ENCODE data around the gene MEGF11. TPM values are rescaled to one million over a fixed set of nuclear protein-coding genes. Genes with fewer than 3 reads are reported as not detected.

Gene MEGF11
- total RNA-seq, 6 experiments from 2014 or later, result not detected

GRCh38 chr15:65986416-65986815, 267.1 kb downstream of the MEGF11 start:
- intact Hi-C loops (cut with DNase I), result loop anchor here in 1 of 2 donors (10.0 kb wide), 1 partner anchor 298 kb away; no protein-coding TSS in a partner anchor
- DNase-seq (no peak), ATAC-seq (no peak)
- peaks cover 4% of the 10 kb centered on the region in 2 donors for H3K27me3 ChIP-seq
- 31% methylated on average over 2 of the region's 2 CpGs for WGBS (ENCODE audit: insufficient coverage, low coverage, low lambda C conversion rate, missing lambda C conversion rate)
- H3K4me1 ChIP-seq, result no peaks in the 10 kb centered on the region
- no peaks in the 10 kb centered on the region for H3K36me3 ChIP-seq
- TF ChIP-seq POLR2A (IDR thresholded peaks at IDR 0.05) (no peak), CTCF (IDR thresholded peaks at IDR 0.05) (no peak)
- no peaks in the 10 kb centered on the region for H3K9me3 ChIP-seq
- H3K27ac ChIP-seq, result no peak overlapping the region
- no peak overlapping the region for H3K4me3 ChIP-seq

GRCh38 chr15:65985387-65985786, 268.2 kb downstream of the MEGF11 start:
- ATAC-seq, result no peak
- Histone ChIP-seq H3K9me3 (no peaks in the 10 kb centered on the region), H3K36me3 (no peaks in the 10 kb centered on the region), H3K4me1 (no peaks in the 10 kb centered on the region), H3K27me3 (peaks cover 0 to 4% of the 10 kb centered on the region in 2 donors), H3K4me3 (no peak overlapping the region), H3K27ac (no peak overlapping the region)
- intact Hi-C loops (cut with DNase I), result loop anchor here in 1 of 2 donors (10.0 kb wide), 1 partner anchor 299 kb away; no protein-coding TSS in a partner anchor
- TF ChIP-seq CTCF (IDR thresholded peaks at IDR 0.05) (no peak), POLR2A (IDR thresholded peaks at IDR 0.05) (no peak)
- DNase-seq, result no peak
- 39% methylated on average over 5 of the region's 5 CpGs for WGBS (ENCODE audit: insufficient coverage, low coverage, low lambda C conversion rate, missing lambda C conversion rate)

GRCh38 chr15:65982627-65983322, 270.8 kb downstream of the MEGF11 start:
- no peak for ATAC-seq
- intact Hi-C loops (cut with DNase I), result loop anchor here in 1 of 2 donors (10.0 kb wide), 1 partner anchor 302 kb away; no protein-coding TSS in a partner anchor
- 15% methylated on average over 9 of the region's 9 CpGs for WGBS (ENCODE audit: insufficient coverage, low coverage, low lambda C conversion rate, missing lambda C conversion rate)
- Histone ChIP-seq H3K4me3 (no peak overlapping the region), H3K36me3 (no peaks in the 10 kb centered on the region), H3K27me3 (peaks cover 0 to 4% of the 10 kb centered on the region in 2 donors), H3K4me1 (no peaks in the 10 kb centered on the region), H3K27ac (no peak overlapping the region), H3K9me3 (no peaks in the 10 kb centered on the region)
- DNase-seq, result no peak
- TF ChIP-seq POLR2A (IDR thresholded peaks at IDR 0.05) (no peak), CTCF (IDR thresholded peaks at IDR 0.05) (no peak)

GRCh38 chr15:65981837-65982626, 271.5 kb downstream of the MEGF11 start:
- H3K9me3 ChIP-seq, result no peaks in the 10 kb centered on the region
- TF ChIP-seq CTCF (IDR thresholded peaks at IDR 0.05), result no peak
- no peak for TF ChIP-seq POLR2A (IDR thresholded peaks at IDR 0.05)
- no peak overlapping the region for H3K4me3 ChIP-seq
- no peak overlapping the region for H3K27ac ChIP-seq
- intact Hi-C loops (cut with DNase I), result loop anchor here in 1 of 2 donors (10.0 kb wide), 1 partner anchor 303 kb away; no protein-coding TSS in a partner anchor
- ATAC-seq, result peak; percentile 27 to 43 (median 33)
- peaks cover 0 to 4% of the 10 kb centered on the region in 2 donors for H3K27me3 ChIP-seq
- DNase-seq, result no peak
- no peaks in the 10 kb centered on the region for H3K36me3 ChIP-seq
- 0% methylated on average over 1 of the region's 42 CpGs for WGBS (ENCODE audit: insufficient coverage, low coverage, low lambda C conversion rate, missing lambda C conversion rate)
- no peaks in the 10 kb centered on the region for H3K4me1 ChIP-seq

Data from right lobe of liver (tissue), 6 donors.